ENCODE data around the gene MBTPS1. TPM values are rescaled to one million over a fixed set of nuclear protein-coding genes. Genes with fewer than 3 reads are reported as not detected.
A peak's percentile ranks its signal among the peaks of the same experiment; 100 is the strongest.

MBTPS1 gene
- total and polyA plus RNA-seq, 11 donors = 37.2 to 91.4 (median 67.7) TPM

DNA sequence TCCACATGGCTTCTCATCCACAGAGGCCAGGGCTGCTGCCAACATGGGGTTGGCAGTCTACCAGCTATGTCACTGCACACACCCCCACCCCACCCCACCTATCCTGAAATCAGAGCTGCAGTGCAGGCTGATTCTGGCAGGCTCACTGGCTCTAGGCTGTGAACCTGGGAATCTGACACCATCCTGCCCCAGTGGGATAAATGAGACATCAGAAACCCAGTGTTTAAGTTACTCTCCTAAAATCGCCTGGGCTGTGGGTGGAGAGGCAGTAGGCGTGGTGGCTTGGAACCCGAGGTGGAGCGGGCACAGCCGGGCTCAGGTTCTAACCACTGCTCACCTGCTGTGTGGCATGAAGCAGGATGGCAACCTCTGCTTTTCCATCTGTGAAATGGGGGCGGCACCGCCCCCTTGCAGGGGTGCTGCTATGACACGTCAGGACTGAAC lies 79.7 kb downstream of the MBTPS1 start:
- WGBS, 4 donors = 78 to 93% (median 90%) methylated on average over 8 of the region's 8 CpGs
- peaks cover 0 to 4% (median 0%) of the 10 kb centered on the region in 9 donors for H3K27me3 ChIP-seq
- ATAC-seq = peak in 3 of 4 donors; percentile 59 to 69 (median 68)
- no peak overlapping the region for H3K4me3 ChIP-seq
- TF ChIP-seq POLR2A (IDR thresholded peaks at IDR 0.05) = no peak
- no peak for TF ChIP-seq CTCF (IDR thresholded peaks at IDR 0.05)
- H3K9me3 ChIP-seq = peaks cover 0 to 12% (median 1%) of the 10 kb centered on the region in 12 donors
- H3K4me1 ChIP-seq = no peaks in the 10 kb centered on the region
- intact Hi-C loops (cut with DNase I) = no loop called here
- no peak for DNase-seq
- no peak overlapping the region for H3K27ac ChIP-seq
- H3K36me3 ChIP-seq = no peaks in the 10 kb centered on the region

GRCh38 chr16:84036131-84036530 lies 80.6 kb downstream of the MBTPS1 start:
- Histone ChIP-seq H3K36me3 (no peaks in the 10 kb centered on the region), H3K4me1 (peaks cover 0 to 7% (median 0%) of the 10 kb centered on the region in 12 donors), H3K27me3 (peaks cover 0 to 5% (median 0%) of the 10 kb centered on the region in 9 donors), H3K9me3 (peaks cover 0 to 12% (median 1%) of the 10 kb centered on the region in 12 donors), H3K4me3 (no peak overlapping the region), H3K27ac (no peak overlapping the region)
- DNase-seq (no peak), ATAC-seq (no peak)
- intact Hi-C loops (cut with DNase I) = no loop called here
- WGBS, 4 donors = 49 to 88% (median 84%) methylated on average over 3 of the region's 3 CpGs
- TF ChIP-seq POLR2A (IDR thresholded peaks at IDR 0.05) = no peak
- no peak for TF ChIP-seq CTCF (IDR thresholded peaks at IDR 0.05)

DNA sequence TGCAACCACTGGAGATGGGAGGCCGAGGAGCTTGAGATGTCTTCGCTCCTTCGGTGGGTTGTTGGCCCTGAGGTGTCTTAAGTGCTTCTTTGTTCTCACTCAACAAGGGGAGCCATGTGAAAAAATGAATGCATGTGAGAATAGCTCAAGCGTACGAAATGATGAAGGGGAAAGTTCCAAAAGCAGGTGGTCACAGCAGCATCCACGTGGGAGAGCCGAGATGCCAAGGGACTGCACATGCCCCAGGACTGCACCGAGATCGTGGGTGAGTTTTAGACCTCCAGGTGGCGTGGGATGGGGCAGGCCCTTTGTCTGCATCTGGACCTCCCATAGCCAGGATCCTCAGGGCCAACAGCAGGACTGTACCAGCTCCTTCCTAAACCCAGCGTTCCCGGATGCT lies 82.2 kb downstream of the MBTPS1 start:
- H3K4me1 ChIP-seq = peaks cover 0 to 7% (median 0%) of the 10 kb centered on the region in 12 donors
- H3K9me3 ChIP-seq = peaks cover 0 to 12% (median 1%) of the 10 kb centered on the region in 12 donors
- no peak for ATAC-seq
- TF ChIP-seq POLR2A (IDR thresholded peaks at IDR 0.05) (no peak), CTCF (IDR thresholded peaks at IDR 0.05) (no peak)
- H3K27ac ChIP-seq = no peak overlapping the region
- H3K4me3 ChIP-seq = no peak overlapping the region
- H3K36me3 ChIP-seq = no peaks in the 10 kb centered on the region
- DNase-seq = no peak
- H3K27me3 ChIP-seq = peaks cover 0 to 6% (median 0%) of the 10 kb centered on the region in 9 donors
- 93 to 97% (median 94%) methylated on average over 10 to 12 of the region's 12 CpGs for WGBS, 4 donors
- intact Hi-C loops (cut with DNase I) = no loop called here

- Histone ChIP-seq H3K4me3 (no peak overlapping the region), H3K27me3 (peaks cover 0 to 6% (median 0%) of the 10 kb centered on the region in 9 donors), H3K27ac (no peak overlapping the region), H3K9me3 (peaks cover 0 to 12% (median 1%) of the 10 kb centered on the region in 12 donors), H3K4me1 (peaks cover 0 to 7% (median 0%) of the 10 kb centered on the region in 12 donors), H3K36me3 (no peaks in the 10 kb centered on the region)
- ATAC-seq = no peak
- intact Hi-C loops (cut with DNase I) = no loop called here
- no peak for DNase-seq
- WGBS, 4 donors = 79 to 90% (median 83%) methylated on average over 25 of the region's 25 CpGs
- no peak for TF ChIP-seq POLR2A (IDR thresholded peaks at IDR 0.05)
- no peak for TF ChIP-seq CTCF (IDR thresholded peaks at IDR 0.05)
Observed at GRCh38 chr16:84033251-84034195, 83.2 kb downstream of the MBTPS1 start.

Data from heart left ventricle (tissue), 16 donors.